ENCODE measurements around the gene ATG13.

Gene ATG13

GRCh38 chr11:46609386-46609785 lies 8.0 kb upstream of the ATG13 start:
- DNase-seq: no peak

GRCh38 chr11:46611526-46612304 lies 5.6 kb upstream of the ATG13 start:
- DNase-seq: no peak

- DNase-seq: no peak
Observed at GRCh38 chr11:46612326-46612725, 5.0 kb upstream of the ATG13 start.

- no peak for DNase-seq
Observed at GRCh38 chr11:46615756-46616155, 1.6 kb upstream of the ATG13 start.

- DNase-seq: no peak
Observed at GRCh38 chr11:46616551-46617133, 711 bp upstream of the ATG13 start.

GRCh38 chr11:46617972-46618314 lies 590 bp downstream of the ATG13 start:
- no peak for DNase-seq

- no peak for DNase-seq
Observed at GRCh38 chr11:46618837-46619236, 1.5 kb downstream of the ATG13 start.

GRCh38 chr11:46625406-46625805 lies 8.1 kb downstream of the ATG13 start:
- no peak for DNase-seq

GRCh38 chr11:46628961-46629360 lies 11.6 kb downstream of the ATG13 start:
- DNase-seq: no peak

GRCh38 chr11:46630237-46630636 lies 12.9 kb downstream of the ATG13 start:
- DNase-seq: no peak

GRCh38 chr11:46631676-46632075 lies 14.3 kb downstream of the ATG13 start:
- DNase-seq: no peak

GRCh38 chr11:46632502-46632901 lies 15.1 kb downstream of the ATG13 start:
- DNase-seq: no peak

GRCh38 chr11:46633291-46634217 lies 16.2 kb downstream of the ATG13 start:
- DNase-seq: no peak

GRCh38 chr11:46635557-46636139 lies 18.3 kb downstream of the ATG13 start:
- no peak for DNase-seq

GRCh38 chr11:46637546-46637945 lies 20.2 kb downstream of the ATG13 start:
- DNase-seq: no peak

- no peak for DNase-seq
Observed at GRCh38 chr11:46639197-46639839, 22.0 kb downstream of the ATG13 start.

GRCh38 chr11:46640036-46640788 lies 22.9 kb downstream of the ATG13 start:
- no peak for DNase-seq

GRCh38 chr11:46641639-46642038 lies 24.3 kb downstream of the ATG13 start:
- DNase-seq: no peak

- no peak for DNase-seq
Observed at GRCh38 chr11:46642627-46643335, 25.4 kb downstream of the ATG13 start.

- DNase-seq: no peak
Observed at GRCh38 chr11:46643531-46643930, 26.2 kb downstream of the ATG13 start.

GRCh38 chr11:46643986-46644385 lies 26.6 kb downstream of the ATG13 start:
- DNase-seq: no peak

Data from NCI-H2081 treated with DMSO at 0.1 percent for 48 hours (cell line).